Measurements from ENCODE around the gene ERC2. TPM values are rescaled to one million over a fixed set of nuclear protein-coding genes. Genes with fewer than 3 reads are reported as not detected.

ERC2 gene
- total RNA-seq, 6 donors from 2014 or later = 0.67 to 14.7 (median 1.3) TPM

GRCh38 chr3:55910543-55910942, 557.7 kb downstream of the ERC2 start:
- peaks cover 0 to 11% (median 0%) of the 10 kb centered on the region in 4 donors for H3K4me1 ChIP-seq
- no peak for ATAC-seq (ENCODE audit: low FRiP score in 2 of 2)
- no peak overlapping the region for H3K27ac ChIP-seq
- no peak overlapping the region for H3K4me3 ChIP-seq
- no peak for DNase-seq
- H3K36me3 ChIP-seq = no peaks in the 10 kb centered on the region
- 68 to 74% methylated on average over 1 of the region's 1 CpG for whole genome bisulfite sequencing, 2 donors
- no peaks in the 10 kb centered on the region for H3K27me3 ChIP-seq
- no peaks in the 10 kb centered on the region for H3K9me3 ChIP-seq
- TF ChIP-seq EP300 (IDR thresholded peaks at IDR 0.05) = no peak
- TF ChIP-seq CTCF (IDR thresholded peaks at IDR 0.05) = no peak
- TF ChIP-seq POLR2A (IDR thresholded peaks at IDR 0.05) = no peak
- TF ChIP-seq POLR2AphosphoS5 (IDR thresholded peaks at IDR 0.05) = no peak

- Histone ChIP-seq H3K4me3 (no peak overlapping the region), H3K4me1 (peaks cover 0 to 11% (median 0%) of the 10 kb centered on the region in 4 donors), H3K27ac (no peak overlapping the region), H3K9me3 (no peaks in the 10 kb centered on the region), H3K27me3 (no peaks in the 10 kb centered on the region), H3K36me3 (no peaks in the 10 kb centered on the region)
- ATAC-seq (ENCODE audit: low FRiP score in 2 of 2) = no peak
- no peak for TF ChIP-seq EP300 (IDR thresholded peaks at IDR 0.05)
- TF ChIP-seq POLR2AphosphoS5 (IDR thresholded peaks at IDR 0.05) = no peak
- TF ChIP-seq CTCF (IDR thresholded peaks at IDR 0.05) = no peak
- no peak for TF ChIP-seq POLR2A (IDR thresholded peaks at IDR 0.05)
- no peak for DNase-seq
- 88 to 92% methylated on average over 3 of the region's 3 CpGs for WGBS, 2 donors
Measured at GRCh38 chr3:55909373-55909772, 558.9 kb downstream of the ERC2 start.

- no peaks in the 10 kb centered on the region for H3K27me3 ChIP-seq
- H3K4me3 ChIP-seq = no peak overlapping the region
- H3K27ac ChIP-seq = no peak overlapping the region
- H3K4me1 ChIP-seq = peaks cover 0 to 11% (median 0%) of the 10 kb centered on the region in 4 donors
- WGBS, 2 donors = 47 to 61% methylated on average over 3 of the region's 3 CpGs
- H3K36me3 ChIP-seq = no peaks in the 10 kb centered on the region
- DNase-seq (no peak), ATAC-seq (ENCODE audit: low FRiP score in 2 of 2) (peak; percentile 51 to 69)
- no peak for TF ChIP-seq POLR2A (IDR thresholded peaks at IDR 0.05)
- no peak for TF ChIP-seq CTCF (IDR thresholded peaks at IDR 0.05)
- TF ChIP-seq EP300 (IDR thresholded peaks at IDR 0.05) = no peak
- no peak for TF ChIP-seq POLR2AphosphoS5 (IDR thresholded peaks at IDR 0.05)
- no peaks in the 10 kb centered on the region for H3K9me3 ChIP-seq
Measured at GRCh38 chr3:55907616-55908015, 560.7 kb downstream of the ERC2 start.

- ATAC-seq (ENCODE audit: low FRiP score in 2 of 2) (no peak), DNase-seq (no peak)
- peaks cover 0 to 11% (median 0%) of the 10 kb centered on the region in 4 donors for H3K4me1 ChIP-seq
- no peaks in the 10 kb centered on the region for H3K27me3 ChIP-seq
- H3K36me3 ChIP-seq = no peaks in the 10 kb centered on the region
- 83 to 86% methylated on average over 3 of the region's 3 CpGs for WGBS, 2 donors
- H3K9me3 ChIP-seq = no peaks in the 10 kb centered on the region
- no peak overlapping the region for H3K4me3 ChIP-seq
- TF ChIP-seq POLR2AphosphoS5 (IDR thresholded peaks at IDR 0.05) = no peak
- no peak for TF ChIP-seq POLR2A (IDR thresholded peaks at IDR 0.05)
- no peak for TF ChIP-seq EP300 (IDR thresholded peaks at IDR 0.05)
- TF ChIP-seq CTCF (IDR thresholded peaks at IDR 0.05) = no peak
- H3K27ac ChIP-seq = no peak overlapping the region
Measured at GRCh38 chr3:55906896-55907295, 561.4 kb downstream of the ERC2 start.

- ATAC-seq (ENCODE audit: low FRiP score in 2 of 2) (no peak), DNase-seq (no peak)
- Histone ChIP-seq H3K9me3 (no peaks in the 10 kb centered on the region), H3K27me3 (no peaks in the 10 kb centered on the region), H3K36me3 (no peaks in the 10 kb centered on the region), H3K4me3 (no peak overlapping the region), H3K27ac (no peak overlapping the region), H3K4me1 (peaks cover 0 to 11% (median 0%) of the 10 kb centered on the region in 4 donors)
- WGBS, 2 donors = 79 to 85% methylated on average over 6 of the region's 6 CpGs
- TF ChIP-seq POLR2AphosphoS5 (IDR thresholded peaks at IDR 0.05) (no peak), POLR2A (IDR thresholded peaks at IDR 0.05) (no peak), EP300 (IDR thresholded peaks at IDR 0.05) (no peak), CTCF (IDR thresholded peaks at IDR 0.05) (no peak)
Measured at GRCh38 chr3:55904716-55905115, 563.6 kb downstream of the ERC2 start.

All from upper lobe of left lung (tissue), 6 donors.